ENCODE data around the gene PCSK9. TPM values are rescaled to one million over a fixed set of nuclear protein-coding genes. Genes with fewer than 3 reads are reported as not detected.
A peak's percentile ranks its signal among the peaks of the same experiment; 100 is the strongest.

PCSK9 gene
- total and polyA plus RNA-seq, 2 of the 4 experiments (the other 2 are of a cell fraction): under 0.01 to 0.17 TPM

GRCh38 chr1:54997711-54997986 is 41.7 kb upstream of the PCSK9 start:
- no peak overlapping the region for H4K5ac ChIP-seq (ENCODE audit: low read depth, low read length)
- dilution Hi-C loops (cut with HindIII; ENCODE audit: low sequenced_read_pairs, unreplicated experiment) (no loop called here), intact Hi-C loops (cut with micrococcal nuclease) (loop anchor here (2.0 to 5.0 kb wide), 2 partner anchors 185 to 325 kb away; no protein-coding TSS in a partner anchor), in situ Hi-C loops (cut with MboI; ENCODE audit: low sequenced_read_pairs) (loop anchor here (5.0 kb wide), 1 partner anchor 45 kb away; no protein-coding TSS in a partner anchor)
- no peak overlapping the region for H2AK9ac ChIP-seq (replicated peaks; ENCODE audit: low read depth, low read length, poor library complexity)
- DNase-seq (no peak), ATAC-seq (ENCODE audit: low read depth) (no peak)
- H3K36me3 ChIP-seq (ENCODE audit: control insufficient read depth, insufficient read depth, low read length): no peaks in the 10 kb centered on the region
- POLR2A ChIA-PET (ENCODE audit: unreplicated experiment): no interaction called here
- no peaks in the 10 kb centered on the region for H3K79me1 ChIP-seq (ENCODE audit: low read depth in 1 of 2, low read length in 2 of 2)
- H4K91ac ChIP-seq (ENCODE audit: insufficient read depth, low read depth, low read length): no peak overlapping the region
- no peak overlapping the region for H2BK15ac ChIP-seq (ENCODE audit: low read depth, low read length)
- H2BK20ac ChIP-seq (ENCODE audit: low read depth, low read length): no peak overlapping the region
- peaks cover 7% of the 10 kb centered on the region; the same call in 1 of the 2 replicates for H4K20me1 ChIP-seq (ENCODE audit: insufficient read depth, low read length)
- H3K4me1 ChIP-seq (ENCODE audit: control insufficient read depth, insufficient read depth, low read length): no peaks in the 10 kb centered on the region
- H3K9ac ChIP-seq (ENCODE audit: low read depth, low read length): no peak overlapping the region
- TF ChIP-seq CHD1 (IDR thresholded peaks at IDR 0.05; ENCODE audit: low read depth, low read length): no peak
- no peak for TF ChIP-seq MXI1 (IDR thresholded peaks at IDR 0.05; ENCODE audit: borderline replicate concordance, low read depth, low read length)
- TF ChIP-seq POLR2A (IDR thresholded peaks at IDR 0.05; ENCODE audit: low read depth, low read length): no peak
- TF ChIP-seq RFX5 (IDR thresholded peaks at IDR 0.05; ENCODE audit: low read depth, low read length): no peak
- TF ChIP-seq FOS (IDR thresholded peaks at IDR 0.05; ENCODE audit: low read depth, low read length): no peak
- TF ChIP-seq BHLHE40 (IDR thresholded peaks at IDR 0.05; ENCODE audit: low read depth, low read length): no peak
- TF ChIP-seq SMC3 (IDR thresholded peaks at IDR 0.05; ENCODE audit: low read depth, low read length): no peak
- TF ChIP-seq CEBPB (IDR thresholded peaks at IDR 0.05; ENCODE audit: low read depth, low read length): no peak
- no peak for TF ChIP-seq CTCF (conservative IDR thresholded peaks at IDR 0.05; ENCODE audit: low read depth, low read length)
- TF ChIP-seq MAZ (IDR thresholded peaks at IDR 0.05; ENCODE audit: borderline replicate concordance, low read depth, low read length): no peak
- no peak for TF ChIP-seq USF2 (IDR thresholded peaks at IDR 0.05; ENCODE audit: low read depth, low read length)
- TF ChIP-seq MAFK (IDR thresholded peaks at IDR 0.05; ENCODE audit: low read depth, low read length): no peak
- no peak for TF ChIP-seq RCOR1 (IDR thresholded peaks at IDR 0.05; ENCODE audit: insufficient replicate concordance, low read length)
- no peak overlapping the region for H3K14ac ChIP-seq (replicated peaks; ENCODE audit: low read depth, low read length)
- H3K4ac ChIP-seq (ENCODE audit: low read depth, low read length): no peak overlapping the region
- no peak overlapping the region for H3K18ac ChIP-seq (ENCODE audit: low read depth, low read length)
- no peak overlapping the region for H3K27ac ChIP-seq (ENCODE audit: insufficient read depth, low read length)
- no peak overlapping the region for H4K8ac ChIP-seq (ENCODE audit: low read depth in 2 of 2, low read length in 2 of 2)
- H2BK5ac ChIP-seq (ENCODE audit: low read depth, low read length, poor library complexity, severe bottlenecking): no peak overlapping the region
- H2AK5ac ChIP-seq (ENCODE audit: low read depth, low read length): peak overlapping the region; percentile 30; the same call in 1 of the 2 replicates
- no peaks in the 10 kb centered on the region for H3K9me3 ChIP-seq (ENCODE audit: control insufficient read depth, insufficient read depth, low read length)
- no peak overlapping the region for H3K4me2 ChIP-seq (ENCODE audit: low read depth, low read length)
- H3K23ac ChIP-seq (ENCODE audit: low read depth, low read length): no peak overlapping the region
- CTCF ChIA-PET: interaction anchor here (1.2 to 1.4 kb wide), 2 partner anchors 47 to 52 kb away, joined by 4 to 10 read pairs; no protein-coding TSS in a partner anchor
- no peaks in the 10 kb centered on the region for H3K9me1 ChIP-seq (ENCODE audit: insufficient read depth, low read length)
- H3K56ac ChIP-seq (ENCODE audit: extremely low read depth, insufficient read depth, low read length): no peak overlapping the region
- no peak overlapping the region for H2AFZ ChIP-seq (replicated peaks; ENCODE audit: low read length, poor library complexity)
- peaks cover 80% of the 10 kb centered on the region for H3K27me3 ChIP-seq (ENCODE audit: control insufficient read depth, insufficient read depth, low read length)
- no peak overlapping the region for H3K4me3 ChIP-seq (ENCODE audit: insufficient read depth, low read depth, low read length)
- no TSS peak for BruUV-seq (replicated peaks)
- H2BK120ac ChIP-seq (ENCODE audit: low read depth, low read length): no peak overlapping the region
- WGBS, 2 experiments (ENCODE audit: extremely low coverage in 2 of 2, insufficient read length in 1 of 2): 37% methylated on average over 4 of the region's 6 CpGs; no CpG with 5 or more reads in 1 of the 2 experiments

Data from IMR-90 (cell line).